NCI-H2227 (cell line): ENCODE results near the gene FECH.

Experiments used
- DNase-seq: peaks from one replicate; lab custom pipeline; 2025; ENCODE audit not compliant: unreplicated experiment; lab: John Stamatoyannopoulos, UW

The FECH gene

GRCh38 chr18:57581301-57581934 lies 5.1 kb downstream of the FECH start:
- no peak for DNase-seq

- no peak for DNase-seq
Measured at GRCh38 chr18:57579934-57580333, 6.6 kb downstream of the FECH start.

DNA sequence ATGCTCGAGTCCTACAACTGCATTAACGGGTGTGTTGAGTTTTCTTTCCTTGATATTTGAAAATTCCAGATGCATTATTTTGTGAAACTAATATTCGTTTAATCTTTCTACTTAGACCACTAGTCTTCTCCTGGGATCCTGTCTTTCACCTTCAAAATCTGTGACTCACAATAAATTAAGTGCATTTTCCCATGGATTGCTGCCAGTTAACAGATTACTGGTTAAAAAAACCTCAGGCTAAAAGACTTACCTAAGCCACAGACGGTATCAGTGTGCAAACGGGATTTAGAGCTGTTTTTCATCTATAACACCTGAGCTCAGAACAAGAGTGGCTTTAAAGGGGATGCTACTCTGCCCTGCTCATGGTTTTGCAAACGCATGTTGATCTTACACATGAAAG lies 10.2 kb downstream of the FECH start:
- DNase-seq, result no peak

- no peak for DNase-seq
Measured at GRCh38 chr18:57575542-57575941, 11.0 kb downstream of the FECH start.

GRCh38 chr18:57574866-57575265 lies 11.6 kb downstream of the FECH start:
- DNase-seq, result no peak

DNA sequence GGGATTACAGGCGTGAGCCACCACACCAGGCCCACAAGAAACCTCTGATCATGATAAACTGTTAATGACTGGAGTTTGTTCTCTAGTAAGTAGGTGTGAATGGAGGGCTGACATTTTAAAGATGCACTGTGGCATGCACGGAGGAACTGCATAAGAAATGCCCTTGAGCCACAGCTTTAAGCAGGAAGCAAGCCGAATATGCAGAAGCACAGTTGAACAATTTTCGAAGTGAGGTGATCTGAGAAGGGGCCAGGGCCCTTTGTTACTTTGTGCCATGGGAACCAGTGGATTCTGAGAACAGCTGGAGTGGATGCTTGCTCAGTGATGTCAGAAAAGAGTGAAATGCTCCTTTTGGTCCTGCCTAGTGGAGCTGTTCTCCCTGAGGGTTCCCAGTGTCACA lies 16.3 kb downstream of the FECH start:
- no peak for DNase-seq

DNA sequence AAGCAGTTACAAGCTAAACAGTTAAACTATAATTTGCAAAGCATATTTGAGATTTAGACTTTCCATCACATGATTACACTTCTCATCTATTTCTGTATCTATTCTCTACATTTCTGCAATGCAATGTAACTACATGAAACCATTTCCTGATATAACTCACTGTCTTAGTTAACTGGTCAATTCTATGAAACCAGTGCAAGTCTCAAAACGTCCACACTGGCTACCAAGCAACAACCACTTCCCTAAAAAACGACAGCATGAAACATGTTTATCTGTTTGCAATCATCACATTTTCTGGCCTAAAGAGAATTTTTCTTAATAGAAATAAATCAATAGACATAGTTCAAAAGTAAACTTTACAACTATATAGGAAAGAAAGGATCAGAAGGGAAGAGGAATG lies 17.4 kb downstream of the FECH start:
- no peak for DNase-seq

DNA sequence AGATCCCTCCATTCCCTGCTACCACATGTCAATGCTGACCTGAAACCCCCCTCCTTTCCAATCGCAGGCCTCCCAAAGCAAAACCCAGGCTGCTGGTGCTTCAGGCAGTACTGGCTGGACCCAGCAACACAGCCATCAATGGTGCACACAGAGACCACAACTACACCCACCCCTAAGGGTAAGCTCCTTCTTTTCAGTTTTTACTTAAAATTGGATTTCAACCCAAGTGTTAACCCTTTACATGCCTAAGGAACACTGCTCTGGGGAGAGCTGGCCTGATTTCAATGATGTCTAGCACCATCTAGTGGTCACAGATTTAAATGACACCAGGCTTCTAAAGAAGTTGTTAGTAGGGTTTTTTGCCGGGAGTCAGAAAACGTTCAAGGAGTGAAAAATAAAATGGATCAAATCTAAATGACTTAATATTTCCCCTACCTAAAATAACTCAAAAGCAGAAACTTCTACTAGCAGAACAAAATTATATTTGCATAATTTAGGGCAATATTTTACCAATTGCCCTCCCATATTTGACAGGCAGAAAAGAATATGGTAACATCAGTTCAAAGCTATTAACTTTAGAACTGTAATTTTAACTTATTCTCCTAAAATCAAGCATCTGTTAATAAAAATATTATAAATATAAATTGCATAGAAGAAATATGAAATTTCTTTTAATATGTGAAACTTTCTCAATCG lies 24.6 kb downstream of the FECH start:
- peak; percentile 82 for DNase-seq

DNA sequence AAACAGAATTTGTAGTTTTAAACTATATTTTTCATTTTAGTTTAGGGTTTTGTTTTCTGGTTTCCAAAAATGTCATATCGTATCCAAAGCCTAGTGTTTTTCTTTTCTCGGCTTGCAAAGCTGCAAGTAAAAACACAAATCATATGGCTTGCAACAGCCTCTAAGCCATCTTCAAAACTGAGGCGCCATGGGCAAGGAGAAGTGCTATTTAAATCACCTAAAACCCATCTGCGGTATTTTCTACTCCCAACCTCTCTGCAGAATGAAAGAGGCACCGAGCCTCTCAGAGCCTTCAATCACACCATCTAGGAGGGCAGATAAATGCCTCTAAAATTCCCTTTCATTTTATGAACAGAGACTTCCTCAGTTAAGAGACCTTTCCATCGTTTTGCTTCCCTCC lies 25.2 kb downstream of the FECH start:
- peak; percentile 51 for DNase-seq

- DNase-seq, result no peak
Measured at GRCh38 chr18:57559314-57559713, 27.2 kb downstream of the FECH start.

DNA sequence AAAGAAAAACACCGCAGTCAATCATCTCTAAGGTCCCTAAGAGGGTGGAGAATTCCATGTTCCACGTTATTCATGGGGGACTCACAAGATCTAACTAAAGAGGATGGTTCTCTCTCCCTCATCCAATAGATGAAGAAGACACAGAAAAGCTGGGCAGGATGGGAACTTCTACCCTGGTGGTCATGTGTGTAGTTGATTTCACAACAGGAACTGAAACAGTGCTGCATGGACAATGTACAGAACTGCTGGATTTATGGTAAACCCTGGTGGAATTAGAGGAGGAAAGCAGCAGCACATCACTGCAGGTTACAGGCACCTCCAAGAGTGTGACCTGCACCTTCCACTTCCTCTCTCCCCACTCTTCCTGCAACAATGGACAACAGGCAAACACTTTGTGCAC lies 31.4 kb downstream of the FECH start:
- no peak for DNase-seq

GRCh38 chr18:57550510-57550909 lies 36.0 kb downstream of the FECH start:
- no peak for DNase-seq

DNA sequence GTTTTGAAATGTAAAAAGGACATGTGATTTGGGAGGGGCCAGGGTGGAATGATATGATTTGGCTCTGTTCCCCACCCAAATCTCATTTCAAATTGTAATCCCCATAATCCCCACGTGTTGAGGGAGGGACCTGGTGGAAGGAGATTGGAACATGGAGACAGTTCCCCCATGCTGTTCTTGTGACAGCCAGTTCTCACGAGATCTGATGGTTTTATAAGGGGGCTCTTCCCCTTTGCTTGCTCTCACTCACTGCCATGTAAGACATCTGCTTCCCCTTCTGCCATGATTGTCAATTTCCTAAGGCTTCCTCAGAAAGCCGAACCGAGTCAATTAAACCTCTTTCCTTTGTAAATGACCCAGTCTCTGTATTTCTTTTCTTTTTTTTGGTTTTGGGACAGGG lies 39.2 kb downstream of the FECH start:
- no peak for DNase-seq

GRCh38 chr18:57544936-57545660 lies 41.4 kb downstream of the FECH start:
- no peak for DNase-seq

GRCh38 chr18:57543560-57543959 lies 42.9 kb downstream of the FECH start:
- no peak for DNase-seq

DNA sequence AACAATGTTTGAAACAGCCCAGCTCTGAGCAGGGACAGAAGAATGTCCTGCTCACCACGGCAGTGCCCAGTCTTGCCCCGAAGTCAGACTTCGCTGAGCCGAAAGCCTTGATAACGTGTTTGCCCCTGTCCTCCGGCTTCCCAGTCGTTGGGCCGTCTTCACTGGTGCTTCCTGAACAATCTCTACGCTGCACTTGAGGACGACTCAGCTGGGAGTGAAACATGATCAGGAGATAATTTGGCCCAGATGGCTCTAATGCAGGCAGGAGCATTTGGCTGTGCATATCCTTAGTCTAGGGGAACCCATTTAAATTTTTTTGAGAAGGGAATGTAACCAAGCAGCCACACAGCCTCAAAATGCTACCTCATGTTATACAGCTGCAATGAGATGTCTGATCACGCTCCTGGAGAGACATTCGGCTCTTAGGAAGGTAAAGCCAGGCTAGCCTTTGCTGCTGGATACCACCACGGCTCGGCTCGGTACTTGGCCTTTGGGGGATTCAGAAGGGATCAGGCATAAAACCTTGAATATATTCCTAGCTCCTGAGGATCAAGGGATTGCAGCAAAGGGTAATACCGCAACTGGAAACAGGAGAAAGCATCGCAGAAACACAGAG lies 43.6 kb downstream of the FECH start:
- DNase-seq, result no peak

- DNase-seq, result no peak
Measured at GRCh38 chr18:57542126-57542525, 44.4 kb downstream of the FECH start.

- DNase-seq, result no peak
Measured at GRCh38 chr18:57539702-57540101, 46.8 kb downstream of the FECH start.

- DNase-seq, result no peak
Measured at GRCh38 chr18:57538614-57539013, 47.9 kb downstream of the FECH start.

DNA sequence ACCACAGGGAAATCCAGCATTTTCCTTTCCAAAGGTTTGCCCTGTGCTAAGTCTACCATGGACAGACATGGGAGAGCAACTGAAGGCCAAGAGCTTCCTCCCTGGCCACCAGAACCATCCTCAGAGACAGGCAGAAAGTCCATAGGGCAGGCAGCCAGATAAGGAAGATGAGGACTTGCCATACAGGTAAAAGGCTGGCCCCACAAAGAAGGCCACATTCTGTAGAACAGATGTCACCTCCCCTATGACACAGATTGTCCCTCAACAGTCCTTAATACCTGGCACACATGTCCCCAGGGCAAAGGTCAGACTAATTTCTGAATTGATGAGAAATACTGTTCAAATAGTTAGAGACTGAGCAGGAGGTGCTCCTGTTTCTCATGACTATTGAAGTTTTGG lies 52.0 kb downstream of the FECH start:
- no peak for DNase-seq

- DNase-seq, result no peak
Measured at GRCh38 chr18:57533868-57534510, 52.5 kb downstream of the FECH start.
